Endothelial cell of umbilical vein (primary cell): Measurements from ENCODE around the gene NSD2. TPM values are rescaled to one million over a fixed set of nuclear protein-coding genes. Genes with fewer than 3 reads are reported as not detected.

ENCODE experiments used
- BruUV-seq: library from RNA; stranded (reverse); fragments of 400-500 nt; replicated peaks from 2 replicates; lab custom pipeline; 2021; lab: Mats Ljungman, UMichigan
- CTCF ChIA-PET: fragments of 300-600, 350-600 bp; sonication (Branson Sonifier 250); formaldehyde crosslinking; loops from one replicate; lab custom pipeline; 2021; ENCODE audit warnings: antibody characterized with exemption, inconsistent platforms; lab: Charles Lee
- POLR2A ChIA-PET: fragments of 300-600, 350-600 bp; sonication (Branson Sonifier 250); formaldehyde crosslinking; loops from one replicate; lab custom pipeline; 2021; ENCODE audit warnings: antibody characterized with exemption, inconsistent platforms; lab: Charles Lee
- DNase-seq: peaks from one replicate; pipeline ENCODE4 v3.0.0-alpha.2; 2011; ENCODE audit warnings: low read depth, low spot score
- FAIRE-seq: peaks from 2 replicates; lab custom pipeline; 2011; peaks lifted over from hg19 to GRCh38; lab: Jason Lieb, UNC
- H2AFZ ChIP-seq: 2 replicates; pipeline ENCODE4 v1.6.0; 2012; ENCODE audit warnings: low read depth, low read length, control low read depth, inconsistent platforms
- H3K27ac ChIP-seq: 2 replicates; pipeline ENCODE4 v1.5.1; 2011; ENCODE audit warnings: low read depth, mild to moderate bottlenecking, control low read depth, low read length, moderate library complexity; ENCODE audit not compliant: insufficient read depth
- H3K27me3 ChIP-seq, 2 experiments: 2 replicates each; pipeline versions ENCODE4 v1.6.0 to v1.6.1; 2011; ENCODE audit warnings: low read length in 2 of 2, mixed read lengths in 1 of 2; ENCODE audit not compliant: control insufficient read depth in 2 of 2, insufficient read depth in 2 of 2
- H3K36me3 ChIP-seq, 2 experiments: 2 replicates in 1 of 2; 3 replicates in 1 of 2; pipeline ENCODE4 v1.5.1; 2011; ENCODE audit warnings: low read length in 2 of 2, mild to moderate bottlenecking in 1 of 2, moderate library complexity in 1 of 2; ENCODE audit not compliant: control insufficient read depth in 2 of 2, insufficient read depth in 2 of 2; ENCODE audit errors: extremely low read depth in 1 of 2
- H3K4me1 ChIP-seq: 3 replicates; pipeline ENCODE4 v1.5.1; 2011; ENCODE audit warnings: mild to moderate bottlenecking, low read length; ENCODE audit not compliant: control insufficient read depth, insufficient read depth; ENCODE audit errors: extremely low read depth
- H3K4me2 ChIP-seq: 2 replicates; pipeline ENCODE4 v1.6.1; 2011; ENCODE audit warnings: low read length, control low read depth, mixed read lengths; ENCODE audit not compliant: insufficient read depth
- H3K4me3 ChIP-seq, 3 experiments: fragments of 200-600 bp in 1 of 3; sonication (generic), shearing (Covaris generic) in 1 of 3; replicated peaks in 1 of 3; 2 replicates each; pipeline ENCODE4 v1.5.1; 2011 to 2016; ENCODE audit warnings: control low read depth in 3 of 3, low read length in 3 of 3, mild to moderate bottlenecking in 2 of 3, inconsistent platforms in 1 of 3, low read depth in 1 of 3, moderate library complexity in 1 of 3; ENCODE audit not compliant: insufficient read depth in 1 of 3
- H3K79me2 ChIP-seq: 2 replicates; pipeline ENCODE4 v1.6.0; 2012; ENCODE audit warnings: low read length, inconsistent platforms; ENCODE audit not compliant: control insufficient read depth, insufficient read depth
- H3K9ac ChIP-seq: replicated peaks from 2 replicates; pipeline ENCODE3; 2011; ENCODE audit warnings: low read length, control low read depth; ENCODE audit not compliant: insufficient read depth; ENCODE audit errors: extremely low read depth
- H3K9me1 ChIP-seq: replicated peaks from 3 replicates; pipeline ENCODE4 v1.6.0; 2011; ENCODE audit warnings: mild to moderate bottlenecking, low read length; ENCODE audit not compliant: control insufficient read depth, insufficient read depth; ENCODE audit errors: extremely low read depth
- H3K9me3 ChIP-seq: replicated peaks from 2 replicates; pipeline ENCODE4 v1.5.1; 2012; ENCODE audit warnings: low read length, inconsistent platforms; ENCODE audit not compliant: control insufficient read depth, insufficient read depth
- H4K20me1 ChIP-seq: replicated peaks from 2 replicates; pipeline ENCODE3; 2011; ENCODE audit warnings: mild to moderate bottlenecking, low read length; ENCODE audit not compliant: control insufficient read depth, insufficient read depth; ENCODE audit errors: extremely low read depth
- CTCF ChIP-seq, 2 donors: IDR thresholded peaks; 1 replicate in 1 of 2; 2 replicates in 1 of 2; pipeline ENCODE4 v1.5.1; 2011; ENCODE audit warnings: low read length in 2 of 2, mild to moderate bottlenecking in 2 of 2, moderate library complexity in 2 of 2, control low read depth in 1 of 2, inconsistent platforms in 1 of 2, low read depth in 1 of 2; ENCODE audit not compliant: insufficient read depth in 1 of 2; ENCODE audit errors: extremely low read depth in 1 of 2
- EZH2 ChIP-seq: IDR thresholded peaks from 2 replicates; pipeline ENCODE4 v1.6.1; 2012; ENCODE audit warnings: borderline replicate concordance, low read depth, mild to moderate bottlenecking, moderate library complexity, low read length, inconsistent platforms; ENCODE audit not compliant: severe bottlenecking
- FOS ChIP-seq: IDR thresholded peaks from 2 replicates; pipeline ENCODE4 v1.6.1; 2011; ENCODE audit warnings: mild to moderate bottlenecking, low read length, moderate library complexity, borderline replicate concordance; ENCODE audit not compliant: insufficient read depth
- GATA2 ChIP-seq: IDR thresholded peaks from 2 replicates; pipeline ENCODE4 v1.7.0; 2011; ENCODE audit warnings: low read depth, mild to moderate bottlenecking, moderate library complexity, mixed read lengths, low read length; ENCODE audit not compliant: insufficient read length, insufficient read depth
- JUN ChIP-seq: IDR thresholded peaks from 2 replicates; pipeline ENCODE4 v1.6.1; 2011; ENCODE audit warnings: borderline replicate concordance, low read depth; ENCODE audit not compliant: insufficient read length, insufficient read depth
- MAX ChIP-seq: IDR thresholded peaks from 2 replicates; pipeline ENCODE4 v1.6.1; 2011; ENCODE audit not compliant: insufficient read depth, insufficient read length
- MYC ChIP-seq: IDR thresholded peaks from one replicate; pipeline ENCODE4 v1.6.1; 2011; ENCODE audit warnings: mild to moderate bottlenecking, low read depth, low read length
- POLR2A ChIP-seq: IDR thresholded peaks from 2 replicates; pipeline ENCODE4 v1.6.1; 2012; ENCODE audit warnings: low read depth, mild to moderate bottlenecking, control low read depth, low read length
- POLR2AphosphoS5 ChIP-seq: IDR thresholded peaks from 2 replicates; pipeline ENCODE4 v1.6.1; 2012; ENCODE audit warnings: low read depth, mild to moderate bottlenecking, control low read depth, low read length, moderate library complexity; ENCODE audit not compliant: insufficient read depth
- dilution Hi-C: fragments of 300-500 bp; cut with MboI; formaldehyde crosslinking; loops from one replicate; pipeline ENCODE4 v1.15.0; 2019; ENCODE audit warnings: low sequenced_read_pairs; ENCODE audit not compliant: extremely low pct_ligation_motif_present
- intact Hi-C: fragments of 100-400 bp; cut with micrococcal nuclease; formaldehyde crosslinking; loops from one replicate; pipeline ENCODE4 v1.10.0; 2022
- polyA plus RNA-seq, 4 experiments: library from polyadenylated mRNA; depleted of rRNA in 3 of 4; stranded (reverse) in 3 of 4; unstranded in 1 of 4; fragments of >200 nt; gene quantifications; 2 replicates each; pipeline versions ENCODE4 v1.2.1 to v1.2.3, GENCODE V29; 2011 to 2012; ENCODE audit warnings: missing spikeins in 1 of 4
- total RNA-seq: library from RNA; stranded (reverse); gene quantifications from 2 replicates; pipeline ENCODE4 v1.2.3, GENCODE V29; 2021

NSD2 gene
- total and polyA plus RNA-seq, 2 donors (not counting 3 experiments of a cell fraction or from before 2014, with no cell fraction given): 31.3 to 171 TPM

- H3K27me3 ChIP-seq: no peaks in the 10 kb centered on the region
- FAIRE-seq (no peak), DNase-seq (no peak)
- BruUV-seq: no TSS peak
- TF ChIP-seq MYC (no peak), POLR2AphosphoS5 (no peak), JUN (no peak), MAX (no peak), FOS (no peak), CTCF (IDR thresholded peaks at IDR 0.05; ENCODE audit: extremely low read depth in 1 of 2, insufficient read depth in 1 of 2, low read depth in 1 of 2, low read length in 2 of 2) (no peak), EZH2 (no peak), GATA2 (no peak), POLR2A (no peak)
- no peak overlapping the region for H3K4me2 ChIP-seq
- no peak overlapping the region for H2AFZ ChIP-seq
- peaks cover 8% of the 10 kb centered on the region for H3K4me1 ChIP-seq
- dilution Hi-C loops (no loop called here), intact Hi-C loops (no loop called here)
- H3K9me3 ChIP-seq: no peaks in the 10 kb centered on the region
- H4K20me1 ChIP-seq: no peaks in the 10 kb centered on the region
- H3K79me2 ChIP-seq: peaks cover 55% of the 10 kb centered on the region
- no peak overlapping the region for H3K9ac ChIP-seq
- no peak overlapping the region for H3K27ac ChIP-seq
- ChIA-PET POLR2A (no interaction called here), CTCF (interaction anchor here (1.4 kb wide), 1 partner anchor 83 kb away, joined by 5 read pairs; no protein-coding TSS in a partner anchor)
- H3K4me3 ChIP-seq: no peak overlapping the region
- H3K9me1 ChIP-seq: no peaks in the 10 kb centered on the region
- H3K36me3 ChIP-seq: peaks cover 0 to 2% of the 10 kb centered on the region in 2 experiments
Measured at GRCh38 chr4:1851160-1851559, 20.0 kb upstream of the NSD2 start.
